Mucosa of rectum (tissue), 2 donors: ENCODE measurements around the gene SOCS4.
A peak's percentile ranks its signal among the peaks of the same experiment; 100 is the strongest.
"Not testable (repeated sequence)": the region's sequence is repeated elsewhere in the genome, so short reads cannot be mapped to it uniquely, and the experiment has no call there.

Experiments
- H3K27ac ChIP-seq, 2 donors: one replicate each; pipeline ENCODE4 v1.7.0; 2013; ENCODE audit warnings: inconsistent platforms in 2 of 2, low read depth in 2 of 2, low read length in 2 of 2
- H3K27me3 ChIP-seq, 2 donors: one replicate each; pipeline ENCODE4 v1.7.0; 2013; ENCODE audit warnings: low read length in 2 of 2; ENCODE audit not compliant: control insufficient read depth in 2 of 2, insufficient read depth in 2 of 2
- H3K36me3 ChIP-seq, 2 donors: one replicate each; pipeline ENCODE4 v1.7.0; 2013; ENCODE audit warnings: low read length in 2 of 2; ENCODE audit not compliant: control insufficient read depth in 2 of 2, insufficient read depth in 2 of 2
- H3K4me1 ChIP-seq, 2 donors: one replicate each; pipeline ENCODE4 v1.7.0; 2013; ENCODE audit warnings: low read length in 2 of 2, mild to moderate bottlenecking in 1 of 2; ENCODE audit not compliant: control insufficient read depth in 2 of 2, insufficient read depth in 2 of 2
- H3K4me3 ChIP-seq, 2 donors: one replicate each; pipeline ENCODE4 v1.7.0; 2013; ENCODE audit warnings: low read length in 2 of 2
- H3K9ac ChIP-seq, 2 donors: one replicate each; pipeline ENCODE4 v1.7.0; 2013; ENCODE audit warnings: low read length in 2 of 2, low read depth in 1 of 2, mild to moderate bottlenecking in 1 of 2
- H3K9me3 ChIP-seq, 2 donors: one replicate each; pipeline ENCODE4 v1.7.0; 2013; ENCODE audit warnings: low read length in 2 of 2; ENCODE audit not compliant: control insufficient read depth in 2 of 2
- donor health status: healthy.
- donor health status: Normal muscosa, but diverticular disease.

SOCS4 gene

GRCh38 chr14:55026793-55027561 lies at the start of gene SOCS4, which contains the start of gene WDHD1:
SOCS4 (plus strand) TSS chr14:55027236; CDS start chr14:55043042, 15,806 bp downstream.
WDHD1 (minus strand) TSS chr14:55027099; CDS start chr14:55026787, 312 bp downstream.
- Histone ChIP-seq H3K4me3 (peak within 1 kb of the TSS; percentile 75 to 97), H3K36me3 (no peaks in the 10 kb centered on the region), H3K27me3 (no peaks in the 10 kb centered on the region), H3K9ac (peak within 1 kb of the TSS; percentile 67 to 88), H3K9me3 (no peaks in the 10 kb centered on the region), H3K27ac (peak within 1 kb of the TSS; percentile 61 to 90), H3K4me1 (peaks cover 8 to 17% of the 10 kb centered on the region in 2 donors)

- Histone ChIP-seq H3K4me1 (no peaks in the 10 kb centered on the region), H3K9me3 (no peaks in the 10 kb centered on the region), H3K9ac (no peak overlapping the region), H3K4me3 (no peak overlapping the region), H3K36me3 (no peaks in the 10 kb centered on the region), H3K27ac (no peak overlapping the region), H3K27me3 (no peaks in the 10 kb centered on the region)
Observed at GRCh38 chr14:54979039-54979438, 48.0 kb upstream of the SOCS4 start.

GRCh38 chr14:54981698-54982097 lies 45.3 kb upstream of the SOCS4 start:
- Histone ChIP-seq H3K4me3 (no peak overlapping the region), H3K27me3 (no peaks in the 10 kb centered on the region), H3K4me1 (no peaks in the 10 kb centered on the region), H3K9ac (no peak overlapping the region), H3K36me3 (no peaks in the 10 kb centered on the region), H3K27ac (no peak overlapping the region), H3K9me3 (no peaks in the 10 kb centered on the region)

GRCh38 chr14:54985156-54985555 lies 41.9 kb upstream of the SOCS4 start:
- Histone ChIP-seq H3K9me3 (no peaks in the 10 kb centered on the region), H3K4me1 (no peaks in the 10 kb centered on the region), H3K27me3 (no peaks in the 10 kb centered on the region), H3K4me3 (no peak overlapping the region), H3K9ac (no peak overlapping the region), H3K36me3 (peaks cover 0 to 2% of the 10 kb centered on the region in 2 donors), H3K27ac (no peak overlapping the region)

- Histone ChIP-seq H3K4me3 (no peak overlapping the region), H3K36me3 (no peaks in the 10 kb centered on the region), H3K27me3 (no peaks in the 10 kb centered on the region), H3K9me3 (no peaks in the 10 kb centered on the region), H3K4me1 (no peaks in the 10 kb centered on the region), H3K9ac (no peak overlapping the region), H3K27ac (no peak overlapping the region)
Observed at GRCh38 chr14:55000381-55000780, 26.7 kb upstream of the SOCS4 start.

- H3K9ac ChIP-seq = no peak overlapping the region
- H3K27ac ChIP-seq = no peak overlapping the region
- no peak overlapping the region for H3K4me3 ChIP-seq
- H3K36me3 ChIP-seq = no peaks in the 10 kb centered on the region
- no peaks in the 10 kb centered on the region for H3K9me3 ChIP-seq
- no peaks in the 10 kb centered on the region for H3K4me1 ChIP-seq
- H3K27me3 ChIP-seq = no peaks in the 10 kb centered on the region
Observed at GRCh38 chr14:55005071-55005470, 22.0 kb upstream of the SOCS4 start.

GRCh38 chr14:55015006-55015405 lies 12.0 kb upstream of the SOCS4 start:
- H3K27me3 ChIP-seq = no peaks in the 10 kb centered on the region
- no peaks in the 10 kb centered on the region for H3K9me3 ChIP-seq
- H3K4me1 ChIP-seq = no peaks in the 10 kb centered on the region
- H3K27ac ChIP-seq = no peak overlapping the region
- no peaks in the 10 kb centered on the region for H3K36me3 ChIP-seq
- H3K4me3 ChIP-seq = no peak overlapping the region
- H3K9ac ChIP-seq = no peak overlapping the region

GRCh38 chr14:55019968-55020554 lies 7.0 kb upstream of the SOCS4 start:
- Histone ChIP-seq H3K4me1 (no peaks in the 10 kb centered on the region), H3K36me3 (no peaks in the 10 kb centered on the region), H3K4me3 (no peak overlapping the region), H3K9me3 (no peaks in the 10 kb centered on the region), H3K27me3 (no peaks in the 10 kb centered on the region), H3K27ac (no peak overlapping the region), H3K9ac (no peak overlapping the region)

- H3K27ac ChIP-seq, H3K9me3 ChIP-seq, H3K9ac ChIP-seq, H3K36me3 ChIP-seq, H3K4me3 ChIP-seq, H3K27me3 ChIP-seq: not testable (repeated sequence)
- H3K4me1 ChIP-seq = peaks cover 8 to 17% of the 10 kb centered on the region in 2 donors
Observed at GRCh38 chr14:55024365-55024764, 2.7 kb upstream of the SOCS4 start.

- peak overlapping the region; percentile 75 to 97 for H3K4me3 ChIP-seq
- peaks cover 8 to 17% of the 10 kb centered on the region in 2 donors for H3K4me1 ChIP-seq
- no peaks in the 10 kb centered on the region for H3K36me3 ChIP-seq
- no peaks in the 10 kb centered on the region for H3K27me3 ChIP-seq
- no peaks in the 10 kb centered on the region for H3K9me3 ChIP-seq
- H3K27ac ChIP-seq = no peak overlapping the region
- H3K9ac ChIP-seq = peak overlapping the region in 1 of 2 donors; percentile 67
Observed at GRCh38 chr14:55025948-55026347, 1.1 kb upstream of the SOCS4 start.
